ENCODE results near the gene LHFPL6.

LHFPL6 gene

GRCh38 chr13:39552246-39552645 lies 50.7 kb downstream of the LHFPL6 start:
- DNase-seq, result no peak

GRCh38 chr13:39550931-39551330 lies 52.1 kb downstream of the LHFPL6 start:
- no peak for DNase-seq

- no peak for DNase-seq
These were observed 55.9 kb downstream of the LHFPL6 start for GRCh38 chr13:39547108-39547507.

GRCh38 chr13:39542361-39542760 lies 60.6 kb downstream of the LHFPL6 start:
- DNase-seq, result no peak

GRCh38 chr13:39540929-39541605 lies 61.9 kb downstream of the LHFPL6 start:
- no peak for DNase-seq

- no peak for DNase-seq
These were observed 63.9 kb downstream of the LHFPL6 start for GRCh38 chr13:39538816-39539790.

GRCh38 chr13:39536906-39537305 lies 66.1 kb downstream of the LHFPL6 start:
- no peak for DNase-seq

GRCh38 chr13:39536274-39536673 lies 66.7 kb downstream of the LHFPL6 start:
- DNase-seq, result no peak

- no peak for DNase-seq
These were observed 69.3 kb downstream of the LHFPL6 start for GRCh38 chr13:39533651-39534150.

- no peak for DNase-seq
These were observed 71.3 kb downstream of the LHFPL6 start for GRCh38 chr13:39531646-39532045.

- no peak for DNase-seq
These were observed 72.1 kb downstream of the LHFPL6 start for GRCh38 chr13:39530916-39531315.

- DNase-seq, result no peak
These were observed 74.4 kb downstream of the LHFPL6 start for GRCh38 chr13:39528661-39528980.

GRCh38 chr13:39527961-39528660 lies 74.9 kb downstream of the LHFPL6 start:
- DNase-seq, result peak; percentile 62 to 94

GRCh38 chr13:39527301-39527700 lies 75.7 kb downstream of the LHFPL6 start:
- no peak for DNase-seq

- DNase-seq, result no peak
These were observed 76.5 kb downstream of the LHFPL6 start for GRCh38 chr13:39526499-39526898.

- DNase-seq, result no peak
These were observed 77.5 kb downstream of the LHFPL6 start for GRCh38 chr13:39525506-39525905.

- DNase-seq, result no peak
These were observed 78.2 kb downstream of the LHFPL6 start for GRCh38 chr13:39524795-39525194.

GRCh38 chr13:39522329-39522728 lies 80.7 kb downstream of the LHFPL6 start:
- no peak for DNase-seq

GRCh38 chr13:39521701-39522100 lies 81.3 kb downstream of the LHFPL6 start:
- no peak for DNase-seq

- DNase-seq, result no peak
These were observed 86.9 kb downstream of the LHFPL6 start for GRCh38 chr13:39516096-39516495.

GRCh38 chr13:39515224-39515714 lies 87.7 kb downstream of the LHFPL6 start:
- no peak for DNase-seq

- DNase-seq, result no peak
These were observed 90.3 kb downstream of the LHFPL6 start for GRCh38 chr13:39512687-39513086.

- no peak for DNase-seq
These were observed 92.7 kb downstream of the LHFPL6 start for GRCh38 chr13:39510316-39510695.
